ENCODE results near the gene SLC52A1.

DNA sequence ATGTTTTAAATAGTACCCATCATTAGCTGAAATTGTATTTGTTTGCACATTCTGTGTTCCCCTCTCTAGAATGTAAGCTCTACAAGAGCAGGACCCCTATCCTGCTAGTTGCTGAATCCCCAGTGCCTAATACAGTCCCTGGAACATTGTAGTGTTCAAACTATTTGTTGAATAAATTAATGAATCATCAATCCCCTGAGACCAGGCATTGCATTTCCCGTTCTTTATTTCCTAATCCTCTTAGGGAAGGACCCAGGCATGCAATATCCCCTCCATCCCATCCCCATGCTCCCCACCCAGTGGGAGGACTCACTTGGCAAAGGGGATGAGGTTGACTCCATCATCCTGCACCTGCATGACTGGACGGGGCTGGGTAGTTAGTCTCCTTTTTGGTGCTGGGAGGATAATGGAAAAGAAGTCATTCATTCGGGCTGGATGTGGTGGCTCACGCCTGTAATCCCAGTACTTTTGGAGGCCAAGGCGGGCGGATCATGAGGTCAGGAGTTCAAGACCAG, 41.1 kb downstream of the SLC52A1 start:
- no peak for TF ChIP-seq EP300 (IDR thresholded peaks at IDR 0.05; ENCODE audit: borderline replicate concordance in 1 of 2, control insufficient read depth in 1 of 2, low read depth in 2 of 2, low read length in 2 of 2)
- TF ChIP-seq, protein P1, sequence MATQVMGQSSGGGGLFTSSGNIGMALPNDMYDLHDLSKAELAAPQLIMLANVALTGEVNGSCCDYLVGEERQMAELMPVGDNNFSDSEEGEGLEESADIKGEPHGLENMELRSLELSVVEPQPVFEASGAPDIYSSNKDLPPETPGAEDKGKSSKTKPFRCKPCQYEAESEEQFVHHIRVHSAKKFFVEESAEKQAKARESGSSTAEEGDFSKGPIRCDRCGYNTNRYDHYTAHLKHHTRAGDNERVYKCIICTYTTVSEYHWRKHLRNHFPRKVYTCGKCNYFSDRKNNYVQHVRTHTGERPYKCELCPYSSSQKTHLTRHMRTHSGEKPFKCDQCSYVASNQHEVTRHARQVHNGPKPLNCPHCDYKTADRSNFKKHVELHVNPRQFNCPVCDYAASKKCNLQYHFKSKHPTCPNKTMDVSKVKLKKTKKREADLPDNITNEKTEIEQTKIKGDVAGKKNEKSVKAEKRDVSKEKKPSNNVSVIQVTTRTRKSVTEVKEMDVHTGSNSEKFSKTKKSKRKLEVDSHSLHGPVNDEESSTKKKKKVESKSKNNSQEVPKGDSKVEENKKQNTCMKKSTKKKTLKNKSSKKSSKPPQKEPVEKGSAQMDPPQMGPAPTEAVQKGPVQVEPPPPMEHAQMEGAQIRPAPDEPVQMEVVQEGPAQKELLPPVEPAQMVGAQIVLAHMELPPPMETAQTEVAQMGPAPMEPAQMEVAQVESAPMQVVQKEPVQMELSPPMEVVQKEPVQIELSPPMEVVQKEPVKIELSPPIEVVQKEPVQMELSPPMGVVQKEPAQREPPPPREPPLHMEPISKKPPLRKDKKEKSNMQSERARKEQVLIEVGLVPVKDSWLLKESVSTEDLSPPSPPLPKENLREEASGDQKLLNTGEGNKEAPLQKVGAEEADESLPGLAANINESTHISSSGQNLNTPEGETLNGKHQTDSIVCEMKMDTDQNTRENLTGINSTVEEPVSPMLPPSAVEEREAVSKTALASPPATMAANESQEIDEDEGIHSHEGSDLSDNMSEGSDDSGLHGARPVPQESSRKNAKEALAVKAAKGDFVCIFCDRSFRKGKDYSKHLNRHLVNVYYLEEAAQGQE (IDR thresholded peaks at IDR 0.05; ENCODE audit: low read depth, low read length): no peak
- TF ChIP-seq RCOR1 (conservative IDR thresholded peaks at IDR 0.05; ENCODE audit: low read depth, low read length): no peak
- TF ChIP-seq, protein P2, sequence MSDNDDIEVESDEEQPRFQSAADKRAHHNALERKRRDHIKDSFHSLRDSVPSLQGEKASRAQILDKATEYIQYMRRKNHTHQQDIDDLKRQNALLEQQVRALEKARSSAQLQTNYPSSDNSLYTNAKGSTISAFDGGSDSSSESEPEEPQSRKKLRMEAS (IDR thresholded peaks at IDR 0.05; ENCODE audit: low read depth, low read length): no peak
- no peak for TF ChIP-seq TARDBP (IDR thresholded peaks at IDR 0.05; ENCODE audit: borderline replicate concordance)
- no peak for TF ChIP-seq SIX5 (IDR thresholded peaks at IDR 0.05; ENCODE audit: low read depth, low read length, severe bottlenecking)
- no peak for TF ChIP-seq BRCA1 (IDR thresholded peaks at IDR 0.05; ENCODE audit: low read depth, low read length)
- TF ChIP-seq NFYB (IDR thresholded peaks at IDR 0.05; ENCODE audit: insufficient read depth, low read depth, low read length): no peak
- TF ChIP-seq GABPA (IDR thresholded peaks at IDR 0.05; ENCODE audit: low read depth): no peak
- no peak for TF ChIP-seq POLR2A (IDR thresholded peaks at IDR 0.05; ENCODE audit: low read depth, low read length)
- TF ChIP-seq, protein P3, sequence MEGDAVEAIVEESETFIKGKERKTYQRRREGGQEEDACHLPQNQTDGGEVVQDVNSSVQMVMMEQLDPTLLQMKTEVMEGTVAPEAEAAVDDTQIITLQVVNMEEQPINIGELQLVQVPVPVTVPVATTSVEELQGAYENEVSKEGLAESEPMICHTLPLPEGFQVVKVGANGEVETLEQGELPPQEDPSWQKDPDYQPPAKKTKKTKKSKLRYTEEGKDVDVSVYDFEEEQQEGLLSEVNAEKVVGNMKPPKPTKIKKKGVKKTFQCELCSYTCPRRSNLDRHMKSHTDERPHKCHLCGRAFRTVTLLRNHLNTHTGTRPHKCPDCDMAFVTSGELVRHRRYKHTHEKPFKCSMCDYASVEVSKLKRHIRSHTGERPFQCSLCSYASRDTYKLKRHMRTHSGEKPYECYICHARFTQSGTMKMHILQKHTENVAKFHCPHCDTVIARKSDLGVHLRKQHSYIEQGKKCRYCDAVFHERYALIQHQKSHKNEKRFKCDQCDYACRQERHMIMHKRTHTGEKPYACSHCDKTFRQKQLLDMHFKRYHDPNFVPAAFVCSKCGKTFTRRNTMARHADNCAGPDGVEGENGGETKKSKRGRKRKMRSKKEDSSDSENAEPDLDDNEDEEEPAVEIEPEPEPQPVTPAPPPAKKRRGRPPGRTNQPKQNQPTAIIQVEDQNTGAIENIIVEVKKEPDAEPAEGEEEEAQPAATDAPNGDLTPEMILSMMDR (IDR thresholded peaks at IDR 0.05 in 2 of 3, conservative IDR thresholded peaks at IDR 0.05 in 1 of 3; ENCODE audit: control insufficient read depth in 2 of 3, extremely low read depth in 1 of 3, insufficient read depth in 1 of 3, low read depth in 3 of 3, low read length in 3 of 3): no peak
- TF ChIP-seq POLR2AphosphoS5 (IDR thresholded peaks at IDR 0.05; ENCODE audit: low read length): no peak
